Neural cell (in vitro differentiated cells): Measurements from ENCODE around the gene ZNHIT3. TPM values are rescaled to one million over a fixed set of nuclear protein-coding genes. Genes with fewer than 3 reads are reported as not detected.

Experiments used
- H2AFZ ChIP-seq: fragments of 200-600, 300-800 bp; sonication (generic), shearing (Covaris generic); 2 replicates; pipeline ENCODE4 v1.6.0; 2014; ENCODE audit warnings: low read depth, mild to moderate bottlenecking, antibody characterized with exemption, low read length, moderate library complexity
- H3F3A ChIP-seq: fragments of 200-600 bp; shearing (Covaris generic); 2 replicates; pipeline ENCODE4 v1.6.1; 2016; ENCODE audit warnings: mild to moderate bottlenecking, moderate library complexity, mixed read lengths, antibody characterized with exemption, low read length; ENCODE audit not compliant: insufficient read depth, poor library complexity, severe bottlenecking
- H3K27ac ChIP-seq: fragments of 200-600, 300-800 bp; sonication (generic), shearing (Covaris generic); 2 replicates; pipeline ENCODE4 v1.5.1; 2014; ENCODE audit warnings: mild to moderate bottlenecking, low read length, moderate library complexity
- H3K27me3 ChIP-seq: fragments of 300-800, 200-600 bp; sonication (generic), shearing (Covaris generic); 2 replicates; pipeline ENCODE4 v1.6.0; 2014; ENCODE audit warnings: mild to moderate bottlenecking, low read depth, low read length, moderate library complexity; ENCODE audit not compliant: insufficient read depth
- H3K36me3 ChIP-seq: fragments of 300-800, 200-600 bp; sonication (generic), shearing (Covaris generic); 2 replicates; pipeline ENCODE4 v1.5.1; 2014; ENCODE audit warnings: mild to moderate bottlenecking, antibody characterized with exemption, low read length, moderate library complexity; ENCODE audit not compliant: insufficient read depth
- H3K4me2 ChIP-seq: fragments of 300-800, 200-600 bp; sonication (generic), shearing (Covaris generic); 2 replicates; pipeline ENCODE4 v1.6.0; 2014; ENCODE audit warnings: mild to moderate bottlenecking, low read length
- H3K4me3 ChIP-seq: fragments of 300-800, 200-600 bp; sonication (generic), shearing (Covaris generic); 2 replicates; pipeline ENCODE4 v1.5.1; 2014; ENCODE audit warnings: mild to moderate bottlenecking, low read length, moderate library complexity
- H3K79me2 ChIP-seq: fragments of 200-600 bp; shearing (Covaris generic); replicated peaks from 2 replicates; pipeline ENCODE4 v1.6.0; 2014; ENCODE audit warnings: mild to moderate bottlenecking, low read length, moderate library complexity; ENCODE audit not compliant: insufficient read depth
- H3K9ac ChIP-seq: fragments of 300-800, 200-600 bp; sonication (generic), shearing (Covaris generic); 2 replicates; pipeline ENCODE4 v1.6.1; 2016; ENCODE audit warnings: mild to moderate bottlenecking, low read length, mixed read lengths
- H3K9me2 ChIP-seq: fragments of 200-600 bp; shearing (Covaris generic); 2 replicates; pipeline ENCODE4 v1.6.1; 2016; ENCODE audit warnings: mild to moderate bottlenecking, low read length, mixed read lengths; ENCODE audit not compliant: insufficient read depth
- H3K9me3 ChIP-seq: fragments of 200-600, 300-800 bp; sonication (generic), shearing (Covaris generic); 2 replicates; pipeline ENCODE4 v1.6.1; 2016; ENCODE audit warnings: mild to moderate bottlenecking, mixed run types, low read length, moderate library complexity, mixed read lengths
- H4K20me1 ChIP-seq: fragments of 200-600 bp; shearing (Covaris generic); 2 replicates; pipeline ENCODE4 v1.6.1; 2016; ENCODE audit warnings: mild to moderate bottlenecking, mixed run types; ENCODE audit not compliant: insufficient read depth
- CTCF ChIP-seq: fragments of 450-650 bp; IDR thresholded peaks from 2 replicates; pipeline ENCODE4 v1.5.1; 2014; ENCODE audit warnings: antibody characterized with exemption, mild to moderate bottlenecking, moderate library complexity; ENCODE audit not compliant: poor library complexity, severe bottlenecking
- EP300 ChIP-seq: fragments of 450-650 bp; conservative IDR thresholded peaks from 2 replicates; pipeline ENCODE4 v1.6.1; 2014; ENCODE audit warnings: antibody characterized with exemption, mild to moderate bottlenecking, moderate library complexity; ENCODE audit not compliant: poor library complexity, severe bottlenecking
- EZH2 ChIP-seq: fragments of 200-600, 300-800 bp; shearing (Covaris generic), sonication (generic); IDR thresholded peaks from 2 replicates; pipeline ENCODE4 v1.6.1; 2014; ENCODE audit warnings: antibody characterized with exemption, low read length, borderline replicate concordance, mild to moderate bottlenecking; ENCODE audit not compliant: insufficient read depth, poor library complexity, severe bottlenecking
- MXI1 ChIP-seq: fragments of 450-650 bp; conservative IDR thresholded peaks from 2 replicates; pipeline ENCODE4 v1.6.1; 2014; ENCODE audit warnings: antibody characterized with exemption, mild to moderate bottlenecking; ENCODE audit not compliant: poor library complexity, severe bottlenecking
- POLR2AphosphoS5 ChIP-seq: IDR thresholded peaks from 2 replicates; pipeline ENCODE4 v1.6.1; 2012
- RAD21 ChIP-seq: fragments of 450-650 bp; conservative IDR thresholded peaks from 2 replicates; pipeline ENCODE4 v1.6.1; 2014; ENCODE audit warnings: antibody characterized with exemption, mild to moderate bottlenecking, moderate library complexity
- REST ChIP-seq: IDR thresholded peaks from 2 replicates; pipeline ENCODE4 v1.6.1; 2012; ENCODE audit warnings: borderline replicate concordance
- SMC3 ChIP-seq: fragments of 450-650 bp; conservative IDR thresholded peaks from 2 replicates; pipeline ENCODE4 v1.6.1; 2014; ENCODE audit warnings: antibody characterized with exemption, mild to moderate bottlenecking, moderate library complexity; ENCODE audit not compliant: poor library complexity
- TAF1 ChIP-seq: IDR thresholded peaks from 2 replicates; pipeline ENCODE4 v1.6.1; 2012; ENCODE audit warnings: low read depth
- polyA plus RNA-seq: library from polyadenylated mRNA; depleted of rRNA; stranded (reverse); fragments of >200 nt; gene quantifications from 2 replicates; pipeline ENCODE4 v1.2.3, GENCODE V29; 2014

The ZNHIT3 gene
- polyA plus RNA-seq, 1 donor from 2014 or later: 226 TPM

DNA sequence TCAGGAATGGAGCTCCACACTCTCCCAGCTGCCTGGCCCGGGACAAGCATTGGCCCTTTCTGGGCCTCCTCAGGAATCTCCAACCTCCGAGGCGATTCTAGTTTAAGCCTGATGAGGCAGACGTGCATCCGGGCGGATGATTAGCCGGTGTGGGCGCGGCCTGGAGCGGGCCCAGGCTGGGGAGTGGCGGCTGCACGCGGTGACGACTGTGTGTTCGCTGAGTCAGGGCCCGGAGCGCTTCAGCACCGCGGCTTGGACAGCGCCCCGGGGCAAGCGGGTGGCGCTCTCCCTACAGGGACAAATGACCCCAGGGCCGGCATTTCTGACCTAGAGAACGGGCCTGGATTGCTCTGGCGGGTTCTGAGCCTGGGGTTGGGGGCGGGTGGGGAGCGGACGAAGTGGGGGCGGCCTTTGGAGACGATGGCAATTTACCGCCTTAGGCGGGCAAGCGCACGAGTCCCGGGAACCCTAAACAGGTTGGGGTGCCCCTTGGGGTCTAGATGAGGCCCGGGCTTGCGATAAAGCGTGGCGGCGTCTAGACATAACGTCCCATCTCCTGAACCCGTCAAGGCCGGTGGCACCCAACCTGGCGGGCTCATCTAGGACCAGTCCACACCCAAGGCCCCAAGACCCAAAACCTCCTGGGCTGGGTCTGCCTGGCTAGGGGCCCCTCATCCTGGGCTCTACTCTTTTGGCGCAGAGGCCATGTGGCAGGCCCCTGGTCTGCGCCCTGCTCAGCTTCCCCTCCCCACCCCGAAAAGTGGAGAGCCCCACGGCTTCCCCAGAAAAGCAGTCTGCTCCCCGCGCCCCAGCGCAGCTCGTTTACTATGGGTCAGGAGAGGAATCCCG is 22.3 kb upstream of the ZNHIT3 start:
- Histone ChIP-seq H3K36me3 (no peaks in the 10 kb centered on the region), H3K79me2 (no peaks in the 10 kb centered on the region), H3F3A (no peaks in the 10 kb centered on the region), H3K4me3 (peak overlapping the region; percentile 39), H3K27me3 (peaks cover 36% of the 10 kb centered on the region), H3K9ac (no peak overlapping the region), H3K27ac (no peak overlapping the region), H2AFZ (no peak overlapping the region), H4K20me1 (no peaks in the 10 kb centered on the region), H3K9me3 (no peaks in the 10 kb centered on the region), H3K9me2 (no peaks in the 10 kb centered on the region), H3K4me2 (no peak overlapping the region)
- no peak for TF ChIP-seq CTCF
- TF ChIP-seq REST: peak; percentile 87
- TF ChIP-seq EZH2: no peak
- no peak for TF ChIP-seq EP300
- no peak for TF ChIP-seq POLR2AphosphoS5
- no peak for TF ChIP-seq SMC3
- no peak for TF ChIP-seq RAD21
- TF ChIP-seq TAF1: no peak

DNA sequence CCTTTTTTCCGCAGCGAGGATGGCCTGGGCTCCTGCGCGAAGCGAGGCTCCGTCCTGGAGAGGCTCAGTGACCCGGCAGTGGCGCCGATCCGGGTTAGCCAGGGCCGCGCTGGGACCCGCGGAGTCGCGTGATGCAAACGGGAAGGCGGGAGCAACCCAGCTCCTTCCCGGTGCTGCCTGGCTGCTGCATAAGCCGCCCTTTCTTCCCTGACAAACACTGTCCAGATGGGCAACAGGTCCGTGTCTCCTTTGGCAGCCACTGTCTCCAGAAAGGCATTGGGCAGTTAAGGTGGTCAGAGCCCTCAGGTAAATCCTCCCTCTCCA is 21.8 kb upstream of the ZNHIT3 start:
- H2AFZ ChIP-seq: no peak overlapping the region
- H3K27ac ChIP-seq: no peak overlapping the region
- no peaks in the 10 kb centered on the region for H3K9me3 ChIP-seq
- H3K27me3 ChIP-seq: peaks cover 36% of the 10 kb centered on the region
- H3K4me2 ChIP-seq: no peak overlapping the region
- no peak overlapping the region for H3K4me3 ChIP-seq
- TF ChIP-seq RAD21 (no peak), EZH2 (no peak), SMC3 (no peak), REST (no peak), MXI1 (no peak), POLR2AphosphoS5 (no peak), EP300 (no peak), TAF1 (no peak), CTCF (no peak)
- H4K20me1 ChIP-seq: no peaks in the 10 kb centered on the region
- H3F3A ChIP-seq: no peaks in the 10 kb centered on the region
- no peaks in the 10 kb centered on the region for H3K79me2 ChIP-seq
- no peak overlapping the region for H3K9ac ChIP-seq
- no peaks in the 10 kb centered on the region for H3K9me2 ChIP-seq
- H3K36me3 ChIP-seq: no peaks in the 10 kb centered on the region
